Epithelial cell of umbilical artery (primary cell): ENCODE measurements around the gene SEC11A. TPM values are rescaled to one million over a fixed set of nuclear protein-coding genes. Genes with fewer than 3 reads are reported as not detected.

ENCODE experiments used
- total RNA-seq: library from RNA; depleted of rRNA; stranded (reverse); fragments of >200 nt; gene quantifications from 2 replicates; pipeline ENCODE4 v1.2.3, GENCODE V29; 2014

Gene SEC11A
- 315 and 352 TPM in 2 replicates for total RNA-seq

GRCh38 chr15:84716036-84716732, at the start of gene SEC11A:
SEC11A (minus strand) TSS chr15:84716139; CDS start chr15:84716075, 64 bp downstream.

GRCh38 chr15:84748274-84749110, 32.6 kb upstream of the SEC11A start, which contains the start of gene ZNF592:
ZNF592 (plus strand) TSS chr15:84748592; CDS start chr15:84782676, 34,084 bp downstream.

GRCh38 chr15:84658080-84658787, 57.7 kb downstream of the SEC11A start, which contains the start of gene NMB:
NMB (minus strand) TSS chr15:84658199; CDS start chr15:84658152, 47 bp downstream.

GRCh38 chr15:84653910-84654688, 61.8 kb downstream of the SEC11A start, which contains the start of gene WDR73:
WDR73 (minus strand) TSS chr15:84654283; CDS start chr15:84654274, 9 bp downstream.

Other genes starting within 250 kb of the SEC11A start
- 11.0 and 14.7 TPM in 2 replicates for gene ZSCAN2, start 115.1 kb downstream of the SEC11A start, total RNA-seq
- 22.4 and 35.4 TPM in 2 replicates for gene WDR73, start 61.9 kb downstream of the SEC11A start, total RNA-seq
- gene NMB, start 57.9 kb downstream of the SEC11A start, total RNA-seq = 5.5 and 8.2 TPM in 2 replicates
- gene ZNF592, start 32.5 kb upstream of the SEC11A start, total RNA-seq = 2.3 and 2.9 TPM in 2 replicates
- gene ALPK3, start 101.2 kb upstream of the SEC11A start, total RNA-seq = 9.1 and 13.1 TPM in 2 replicates
- not detected in 2 replicates for gene SLC28A1, start 168.5 kb upstream of the SEC11A start, total RNA-seq